Non-pigmented ciliary epithelial cell (primary cell): ENCODE results near the gene ERAL1.
"Not testable (repeated sequence)": the region's sequence is repeated elsewhere in the genome, so short reads cannot be mapped to it uniquely, and the experiment has no call there.

Experiments used
- DNase-seq: peaks from one replicate; pipeline ENCODE4 v3.0.0-alpha.2; 2010; ENCODE audit warnings: low read depth

Gene ERAL1

DNA sequence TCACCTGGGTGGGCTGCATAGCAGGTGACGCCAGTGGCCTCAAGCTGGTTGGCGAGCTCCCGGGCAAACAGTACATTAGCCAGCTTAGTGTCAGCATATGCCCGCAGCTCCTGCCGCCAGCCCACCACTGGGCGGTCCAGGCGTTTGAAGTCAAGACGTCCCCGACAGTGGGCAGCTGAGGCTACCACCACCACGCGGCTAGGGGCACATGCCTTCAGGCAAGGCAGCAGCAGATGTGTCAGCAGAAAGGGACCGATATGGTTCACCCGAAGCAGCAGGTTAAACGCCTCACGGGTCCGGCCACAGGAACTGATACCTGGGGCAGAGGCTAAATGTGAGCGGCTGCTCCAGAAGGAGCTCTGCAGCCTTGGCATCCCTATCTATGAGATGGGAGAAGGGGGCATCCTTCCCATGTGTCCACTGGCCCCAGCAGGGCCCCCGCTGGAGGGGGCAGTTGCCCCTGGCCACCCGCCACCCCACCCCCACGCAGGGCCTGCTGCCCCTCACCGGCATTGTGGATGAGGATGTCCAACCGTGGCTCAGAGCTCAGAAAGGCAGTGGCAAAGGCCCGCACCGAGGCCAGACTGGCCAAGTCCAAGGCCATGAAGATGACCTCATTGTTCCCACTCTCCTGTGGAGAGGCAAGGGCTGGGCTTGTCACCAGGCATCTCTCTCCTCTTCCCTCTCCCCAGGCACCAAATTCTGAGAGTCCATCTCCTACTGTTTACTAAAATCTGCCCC lies 46.3 kb downstream of the ERAL1 start:
- DNase-seq: no peak

DNA sequence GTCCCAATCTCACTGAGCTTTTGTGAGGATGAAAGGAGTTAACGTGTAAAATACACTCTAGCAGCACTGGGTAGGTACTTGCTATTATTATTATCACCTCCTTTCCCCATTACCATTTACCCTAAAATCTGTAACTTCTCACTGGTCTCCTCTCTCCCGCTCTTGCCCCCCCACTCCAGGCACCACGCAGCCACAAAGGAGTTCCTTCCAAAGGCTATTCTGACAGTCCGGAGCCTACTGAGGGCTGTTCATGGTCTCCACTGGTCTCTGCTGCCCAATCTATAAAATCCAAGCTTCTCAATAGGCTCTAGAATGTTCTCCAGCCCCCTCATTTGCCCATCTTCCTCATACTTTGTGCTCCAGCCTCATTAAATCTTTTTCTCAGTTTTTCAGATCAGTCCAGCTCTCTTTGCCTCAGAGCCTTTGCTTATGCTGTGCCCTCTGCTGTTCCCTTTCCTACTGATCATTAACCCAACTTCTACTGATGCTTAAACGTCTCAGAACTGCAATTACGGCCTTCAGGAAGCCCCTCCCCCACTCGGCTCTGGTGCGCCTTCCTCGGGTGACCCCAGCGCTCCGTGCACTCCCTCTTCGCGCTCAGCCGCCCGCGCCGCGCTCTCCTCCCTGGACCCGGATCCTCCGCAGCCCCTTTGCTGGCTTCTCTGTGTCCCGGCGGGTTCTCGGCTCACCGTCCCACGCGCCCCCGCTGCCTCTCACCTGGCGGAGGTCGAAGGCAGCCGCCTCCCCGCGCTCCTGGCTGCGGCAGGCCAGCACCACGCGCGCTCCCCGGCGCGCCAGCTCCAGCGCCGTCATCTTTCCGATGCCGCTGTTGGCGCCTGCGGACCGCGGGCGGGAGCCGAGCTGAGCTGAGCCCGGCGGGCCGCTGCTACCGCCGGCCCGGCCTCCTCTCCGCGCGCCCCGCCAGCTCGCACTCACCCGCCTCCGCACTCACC lies 47.3 kb downstream of the ERAL1 start:
- no peak for DNase-seq

DNA sequence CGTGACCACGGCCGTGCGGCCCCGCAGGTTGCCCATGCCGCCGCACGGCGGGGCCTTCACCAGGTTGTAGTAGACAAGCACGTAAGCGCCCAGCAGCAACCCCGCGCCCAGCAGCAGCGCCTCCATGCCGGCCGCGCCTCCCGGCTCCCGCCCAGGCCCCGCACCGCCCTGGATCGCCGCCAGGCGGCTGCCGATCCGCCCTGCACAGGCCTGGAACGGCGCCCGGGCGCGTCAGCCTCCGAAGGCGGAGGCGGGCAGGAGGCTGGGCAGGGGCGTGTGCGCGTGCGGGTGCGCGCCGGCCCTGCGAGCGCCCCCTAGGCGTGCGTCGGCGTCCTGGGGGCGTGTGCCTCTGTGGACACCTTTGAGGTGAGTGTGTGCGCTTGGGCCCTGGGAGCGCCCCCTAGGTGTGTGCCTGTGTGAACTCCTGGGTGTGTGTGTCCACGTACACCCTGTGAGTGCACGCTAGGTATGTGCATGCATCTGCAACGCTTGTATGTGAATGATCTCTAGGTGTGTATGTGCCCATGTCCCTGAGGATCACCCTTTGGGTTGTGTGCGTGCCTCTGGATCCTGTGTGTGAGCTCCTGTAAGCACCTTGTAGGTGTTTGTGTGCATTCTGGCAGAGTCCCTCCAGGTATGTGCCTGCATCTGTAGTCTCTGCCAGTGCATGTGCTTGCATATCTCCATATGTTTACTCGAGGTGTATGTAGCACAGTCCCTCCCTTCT lies 48.2 kb downstream of the ERAL1 start, which contains the start of gene DHRS13:
Gene DHRS13 (minus strand): TSS at position 261 of the 727 bp plus-strand sequence. CDS start 135 bp downstream, at position 126.
- no peak for DNase-seq

DNA sequence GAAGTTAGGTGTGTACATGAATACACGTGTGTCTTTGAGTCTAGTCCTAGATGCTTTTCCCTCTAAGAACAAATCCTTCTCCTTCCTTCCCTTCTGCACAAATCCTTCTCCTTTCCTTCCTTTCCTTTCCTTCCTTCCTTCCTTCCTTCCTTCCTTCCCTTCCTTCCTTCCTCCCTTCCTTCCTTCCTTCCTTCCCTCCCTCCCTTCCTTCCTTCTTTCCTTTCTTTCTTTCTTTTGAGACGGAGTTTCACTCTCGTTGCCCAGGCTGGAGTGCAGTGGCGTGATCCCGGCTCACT lies 48.7 kb downstream of the ERAL1 start:
- not testable (repeated sequence) for DNase-seq

DNA sequence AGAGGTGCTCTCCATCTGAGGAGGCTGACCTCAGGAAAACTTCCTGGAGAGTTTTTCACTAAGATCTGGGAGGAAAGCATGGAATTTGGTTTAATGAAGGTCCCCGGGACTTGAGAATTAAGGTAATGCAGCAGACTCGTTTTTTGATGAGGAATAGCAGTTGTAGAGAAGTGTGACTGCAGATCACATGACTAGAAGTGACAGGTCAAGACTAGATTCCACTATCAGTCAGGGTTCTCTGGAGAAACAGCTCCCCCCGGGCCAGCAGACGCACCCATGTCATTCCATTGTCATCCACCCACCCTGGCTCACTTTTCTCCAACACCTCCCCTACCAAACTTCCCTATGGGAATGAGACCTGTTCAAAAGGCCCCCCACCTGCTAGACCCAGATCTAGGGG lies 50.0 kb downstream of the ERAL1 start:
- no peak for DNase-seq

DNA sequence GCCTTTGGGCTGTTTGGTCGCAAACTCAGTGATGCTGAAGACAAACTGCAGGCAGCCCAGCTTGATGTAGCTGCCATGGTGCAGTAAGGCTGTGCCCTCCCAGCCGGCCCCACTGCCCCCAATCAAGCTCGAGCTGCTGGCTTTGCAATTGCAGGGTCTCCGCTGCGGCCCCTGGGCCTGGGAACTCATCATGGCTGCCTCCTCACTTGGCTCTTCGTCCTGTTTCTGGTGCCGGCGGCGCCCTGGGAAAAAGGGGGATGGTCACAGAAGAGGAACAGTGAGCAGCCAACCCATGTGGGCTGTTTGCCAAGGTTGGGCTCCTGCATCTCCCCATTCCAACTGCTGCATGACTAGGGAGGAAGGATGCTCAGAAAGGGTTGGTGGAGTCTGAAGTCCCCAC lies 51.5 kb downstream of the ERAL1 start:
- DNase-seq: no peak

DNA sequence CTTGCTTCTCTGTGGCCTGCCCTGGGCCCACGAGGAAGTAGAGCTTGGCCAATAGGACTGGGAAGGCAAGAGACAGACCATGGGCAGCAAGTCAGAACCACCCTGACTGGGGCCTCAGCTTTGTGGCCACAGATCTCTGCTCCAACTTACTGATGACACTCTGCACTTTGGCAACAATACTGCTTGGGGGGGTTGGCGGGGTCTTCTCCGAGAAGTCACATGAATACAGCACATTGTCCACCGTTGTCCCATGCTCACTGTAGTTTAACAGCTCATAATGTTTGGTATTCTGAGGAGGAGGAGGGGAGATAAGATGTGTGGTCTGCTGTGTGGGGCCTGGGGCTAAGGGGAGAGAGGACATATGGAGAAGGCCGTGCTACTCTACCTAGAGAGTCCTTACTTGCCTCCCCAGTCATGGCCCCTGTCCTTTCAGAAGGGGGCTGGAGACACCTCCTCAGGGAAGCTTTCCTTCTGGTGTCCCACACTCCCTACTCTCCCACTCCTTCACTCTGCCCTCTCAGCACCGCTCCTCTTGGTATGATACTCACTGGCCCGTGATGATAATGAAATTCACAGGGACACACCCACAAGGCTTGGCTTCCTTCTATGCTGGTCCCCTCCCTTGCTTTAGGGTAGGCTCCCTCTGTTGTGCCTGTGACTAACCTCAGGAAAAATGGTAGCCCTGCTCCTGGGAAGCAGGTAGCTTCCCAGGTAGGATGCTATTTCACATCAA lies 52.1 kb downstream of the ERAL1 start:
- no peak for DNase-seq

DNA sequence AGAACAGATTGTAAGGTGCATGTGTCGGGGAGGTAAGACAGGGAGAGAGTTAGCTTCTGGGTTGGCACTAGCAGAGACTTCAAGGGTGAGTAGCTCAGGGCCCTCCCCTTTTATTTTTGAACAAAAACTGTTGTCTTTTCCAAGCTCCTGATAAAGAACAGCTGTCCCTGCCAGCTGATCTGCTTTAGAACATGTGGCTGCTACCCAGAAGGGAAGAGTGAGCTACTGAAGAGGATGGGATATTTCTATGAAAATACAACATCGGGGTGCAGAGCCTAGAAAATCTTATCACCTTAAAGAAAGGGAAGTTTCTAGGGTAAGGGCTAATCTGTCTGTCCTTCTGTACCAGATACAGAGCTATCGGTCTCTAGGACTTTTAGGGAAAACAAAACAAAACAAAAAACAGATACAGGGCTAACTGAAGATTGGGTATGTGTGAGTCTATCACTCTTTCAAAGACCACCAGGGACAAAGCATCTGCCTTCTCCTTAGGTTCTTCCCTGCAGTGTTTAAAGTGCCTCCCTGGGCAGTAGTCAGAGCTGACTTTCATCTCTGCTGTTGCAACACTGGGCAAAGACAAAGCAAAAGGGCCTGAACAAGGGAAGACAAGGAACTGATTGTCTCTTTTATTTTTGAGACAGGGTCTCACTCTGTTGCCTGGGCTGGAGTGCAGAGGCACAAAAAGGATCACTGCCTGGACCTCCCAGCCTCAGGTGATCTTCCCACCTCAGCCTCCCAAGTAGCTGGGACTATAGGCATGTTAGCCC lies 53.1 kb downstream of the ERAL1 start:
- DNase-seq: no peak

DNA sequence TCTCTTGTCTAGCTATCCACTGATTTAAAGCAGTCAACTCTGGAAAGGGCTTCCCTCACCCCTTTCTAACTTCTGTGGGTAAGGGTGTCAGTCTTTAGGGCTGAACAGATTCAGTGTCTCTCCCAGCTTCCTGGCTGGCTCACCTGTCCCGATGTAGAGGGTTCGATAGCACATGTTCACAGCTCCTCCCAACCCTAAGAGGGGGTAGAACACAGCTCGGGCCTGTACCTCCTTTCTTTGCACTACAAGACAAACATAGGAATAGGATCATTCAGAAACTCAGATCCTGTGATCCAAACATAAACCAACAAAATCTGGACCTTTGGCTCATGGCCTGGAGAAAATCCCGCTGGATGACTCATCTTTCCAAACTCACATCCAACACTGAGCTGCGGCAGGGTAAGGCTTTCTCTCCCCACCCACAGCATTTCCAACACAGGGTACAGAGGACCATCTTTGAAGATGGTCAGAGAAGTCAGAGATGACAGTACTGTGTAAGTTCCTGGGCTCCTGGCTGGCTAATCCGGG lies 53.9 kb downstream of the ERAL1 start:
- DNase-seq: no peak

DNA sequence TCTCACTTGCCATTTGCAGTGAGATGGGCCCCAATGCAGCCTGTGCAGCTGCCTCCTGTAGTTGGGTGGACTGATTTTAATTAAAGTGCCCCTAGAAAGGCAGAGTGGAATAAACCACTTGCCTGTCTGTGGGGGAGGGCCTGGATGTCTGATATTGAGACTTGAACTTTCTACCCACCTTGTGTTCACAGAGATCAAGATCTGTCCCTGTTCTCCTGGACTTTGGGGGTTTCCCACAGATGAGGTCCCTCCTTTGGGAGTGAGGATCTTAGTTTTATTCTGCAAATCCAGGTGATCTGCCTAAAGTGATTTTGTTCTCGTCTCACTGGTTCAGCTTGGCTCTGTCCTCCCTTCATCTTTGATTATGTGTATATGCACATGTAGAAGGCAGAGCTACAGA lies 55.7 kb downstream of the ERAL1 start:
- no peak for DNase-seq
